GM23338 (cell line): ENCODE data around the gene TMEM116. TPM values are rescaled to one million over a fixed set of nuclear protein-coding genes. Genes with fewer than 3 reads are reported as not detected.

Experiments
- ATAC-seq: fragments of 200-7000 bp; cut with Tn5 transposase; 3 replicates; pipeline ENCODE4 v1.9.1; 2020
- DNase-seq: peaks from one replicate; pipeline ENCODE4 v3.0.0-alpha.2; 2015; ENCODE audit warnings: low spot score
- H2AFZ ChIP-seq: fragments of 200-600 bp; sonication (generic); 2 replicates; pipeline ENCODE4 v1.8.0; 2016; ENCODE audit warnings: antibody characterized with exemption, mild to moderate bottlenecking, moderate library complexity
- H3F3A ChIP-seq: fragments of 200-600 bp; sonication (generic); replicated peaks from 2 replicates; pipeline ENCODE4 v1.8.0; 2017; ENCODE audit warnings: antibody characterized with exemption, mixed run types, low read depth
- H3K27ac ChIP-seq: fragments of 200-600 bp; sonication (generic); 2 replicates; pipeline ENCODE4 v1.6.1; 2016; ENCODE audit warnings: low read depth
- H3K27me3 ChIP-seq: fragments of 200-600 bp; sonication (generic); 2 replicates; pipeline ENCODE4 v1.8.0; 2016; ENCODE audit warnings: mild to moderate bottlenecking, mixed run types, moderate library complexity; ENCODE audit not compliant: insufficient read depth
- H3K36me3 ChIP-seq: fragments of 200-600 bp; sonication (generic); 2 replicates; pipeline ENCODE4 v1.8.0; 2016; ENCODE audit warnings: mild to moderate bottlenecking; ENCODE audit not compliant: insufficient read depth
- H3K4me1 ChIP-seq: fragments of 200-600 bp; sonication (generic); 2 replicates; pipeline ENCODE4 v1.8.0; 2016; ENCODE audit warnings: mild to moderate bottlenecking, moderate library complexity; ENCODE audit not compliant: insufficient read depth
- H3K4me2 ChIP-seq: fragments of 200-600 bp; sonication (generic); 2 replicates; pipeline ENCODE4 v1.7.1; 2017; ENCODE audit warnings: mixed run types
- H3K4me3 ChIP-seq: fragments of 200-600 bp; sonication (generic); 2 replicates; pipeline ENCODE4 v1.6.1; 2016; ENCODE audit warnings: mixed run types
- H3K79me2 ChIP-seq: fragments of 200-600 bp; sonication (generic); replicated peaks from 2 replicates; pipeline ENCODE4 v1.8.0; 2017; ENCODE audit warnings: mild to moderate bottlenecking; ENCODE audit not compliant: insufficient read depth
- H3K9me2 ChIP-seq: fragments of 200-600 bp; sonication (generic); 2 replicates; pipeline ENCODE4 v1.8.0; 2017; ENCODE audit not compliant: insufficient read depth
- H4K20me1 ChIP-seq: fragments of 200-600 bp; sonication (generic); replicated peaks from 2 replicates; pipeline ENCODE4 v1.8.0; 2017; ENCODE audit warnings: mild to moderate bottlenecking; ENCODE audit not compliant: insufficient read depth
- H3K27ac Mint-ChIP-seq: 2 replicates; pipeline ENCODE4 v1.8.0; 2020; ENCODE audit warnings: inconsistent platforms, mild to moderate bottlenecking, moderate library complexity, mixed read lengths
- H3K27me3 Mint-ChIP-seq: 3 replicates; pipeline ENCODE4 v1.8.0; 2022; ENCODE audit warnings: low read depth, mild to moderate bottlenecking, moderate library complexity, mixed read lengths, inconsistent platforms; ENCODE audit not compliant: insufficient read depth, poor library complexity
- H3K36me3 Mint-ChIP-seq: 3 replicates; pipeline ENCODE4 v1.8.0; 2021; ENCODE audit warnings: low read depth, mild to moderate bottlenecking, inconsistent platforms, moderate library complexity, mixed read lengths
- H3K4me1 Mint-ChIP-seq: 3 replicates; pipeline ENCODE4 v1.8.0; 2020; ENCODE audit warnings: mild to moderate bottlenecking, inconsistent platforms, mixed read lengths
- H3K4me3 Mint-ChIP-seq: 3 replicates; pipeline ENCODE4 v1.8.0; 2021; ENCODE audit warnings: moderate library complexity, mild to moderate bottlenecking, inconsistent platforms, mixed read lengths
- H3K9me3 Mint-ChIP-seq: 3 replicates; pipeline ENCODE4 v1.8.0; 2020; ENCODE audit warnings: moderate library complexity, mild to moderate bottlenecking, inconsistent platforms, mixed read lengths
- POLR2AphosphoS5 ChIP-seq: IDR thresholded peaks from 2 replicates; pipeline ENCODE4 v1.6.1; 2016; ENCODE audit warnings: antibody characterized with exemption, low read depth
- STAT1 ChIP-seq: IDR thresholded peaks from one replicate; pipeline ENCODE4 v1.6.1; 2016; ENCODE audit warnings: antibody characterized with exemption; ENCODE audit not compliant: unreplicated experiment
- ZNF114 ChIP-seq: fragments of 250-450 bp; sonication (Bioruptor Pico); IDR thresholded peaks from 2 replicates; pipeline ENCODE4 v1.5.0; 2020; ENCODE audit warnings: mild to moderate bottlenecking, moderate library complexity
- ZNF462 ChIP-seq: fragments of 250-450 bp; sonication (Bioruptor Pico); IDR thresholded peaks from 2 replicates; pipeline ENCODE4 v1.5.0; 2020; ENCODE audit warnings: mild to moderate bottlenecking, moderate library complexity
- polyA plus RNA-seq: library from polyadenylated mRNA; unstranded; fragments of >200 nt; fragmentation: Nextera tagmentation; extraction: Ambion mirVana; gene quantifications from 2 replicates; pipeline ENCODE4 v1.2.1, GENCODE V29; 2016
- total RNA-seq: library from RNA; depleted of rRNA; stranded (reverse); fragments of >200 nt; shearing (Covaris generic); gene quantifications from 2 replicates; pipeline ENCODE4 v1.2.3, GENCODE V29; 2014
- TF ChIP-seq, protein P1 (sequence below): IDR thresholded peaks from one replicate; pipeline ENCODE4 v1.6.1; 2018; ENCODE audit warnings: antibody characterized with exemption; ENCODE audit not compliant: unreplicated experiment
- TF ChIP-seq, protein P2 (sequence below): IDR thresholded peaks from 2 replicates; pipeline ENCODE4 v1.6.1; 2016; ENCODE audit warnings: antibody characterized with exemption

The TMEM116 gene
- total and polyA plus RNA-seq, 2 experiments from 2014 or later: 8.0 to 10.4 TPM

DNA sequence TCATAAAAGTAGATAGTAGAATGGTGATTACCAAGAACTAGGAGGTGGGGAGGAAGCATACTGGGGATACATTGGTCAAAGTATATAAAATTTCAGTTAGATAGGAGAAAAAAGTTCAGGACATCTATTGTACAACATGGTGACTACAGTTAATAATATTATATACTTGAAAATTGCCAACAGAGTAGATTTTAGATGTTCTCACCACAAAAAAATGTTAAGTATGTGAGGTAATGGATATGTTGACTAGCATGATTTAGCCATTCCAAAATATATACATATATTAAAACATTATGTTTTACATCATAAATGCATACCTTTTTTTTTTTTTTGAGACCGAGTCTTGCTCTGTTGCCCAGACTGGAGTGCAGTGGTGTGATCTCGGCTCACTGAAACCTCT lies 31.0 kb downstream of the TMEM116 start:
- H3F3A ChIP-seq: no peaks in the 10 kb centered on the region
- no peaks in the 10 kb centered on the region for H3K27me3 ChIP-seq
- no peaks in the 10 kb centered on the region for H3K79me2 ChIP-seq
- no peaks in the 10 kb centered on the region for H3K9me3 Mint-ChIP-seq
- H4K20me1 ChIP-seq: no peaks in the 10 kb centered on the region
- ATAC-seq (no peak), DNase-seq (no peak)
- H3K36me3 Mint-ChIP-seq: no peaks in the 10 kb centered on the region
- no peaks in the 10 kb centered on the region for H3K4me1 Mint-ChIP-seq
- no peaks in the 10 kb centered on the region for H3K4me1 ChIP-seq
- no peak for TF ChIP-seq STAT1
- TF ChIP-seq, protein P1, sequence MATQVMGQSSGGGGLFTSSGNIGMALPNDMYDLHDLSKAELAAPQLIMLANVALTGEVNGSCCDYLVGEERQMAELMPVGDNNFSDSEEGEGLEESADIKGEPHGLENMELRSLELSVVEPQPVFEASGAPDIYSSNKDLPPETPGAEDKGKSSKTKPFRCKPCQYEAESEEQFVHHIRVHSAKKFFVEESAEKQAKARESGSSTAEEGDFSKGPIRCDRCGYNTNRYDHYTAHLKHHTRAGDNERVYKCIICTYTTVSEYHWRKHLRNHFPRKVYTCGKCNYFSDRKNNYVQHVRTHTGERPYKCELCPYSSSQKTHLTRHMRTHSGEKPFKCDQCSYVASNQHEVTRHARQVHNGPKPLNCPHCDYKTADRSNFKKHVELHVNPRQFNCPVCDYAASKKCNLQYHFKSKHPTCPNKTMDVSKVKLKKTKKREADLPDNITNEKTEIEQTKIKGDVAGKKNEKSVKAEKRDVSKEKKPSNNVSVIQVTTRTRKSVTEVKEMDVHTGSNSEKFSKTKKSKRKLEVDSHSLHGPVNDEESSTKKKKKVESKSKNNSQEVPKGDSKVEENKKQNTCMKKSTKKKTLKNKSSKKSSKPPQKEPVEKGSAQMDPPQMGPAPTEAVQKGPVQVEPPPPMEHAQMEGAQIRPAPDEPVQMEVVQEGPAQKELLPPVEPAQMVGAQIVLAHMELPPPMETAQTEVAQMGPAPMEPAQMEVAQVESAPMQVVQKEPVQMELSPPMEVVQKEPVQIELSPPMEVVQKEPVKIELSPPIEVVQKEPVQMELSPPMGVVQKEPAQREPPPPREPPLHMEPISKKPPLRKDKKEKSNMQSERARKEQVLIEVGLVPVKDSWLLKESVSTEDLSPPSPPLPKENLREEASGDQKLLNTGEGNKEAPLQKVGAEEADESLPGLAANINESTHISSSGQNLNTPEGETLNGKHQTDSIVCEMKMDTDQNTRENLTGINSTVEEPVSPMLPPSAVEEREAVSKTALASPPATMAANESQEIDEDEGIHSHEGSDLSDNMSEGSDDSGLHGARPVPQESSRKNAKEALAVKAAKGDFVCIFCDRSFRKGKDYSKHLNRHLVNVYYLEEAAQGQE: no peak
- TF ChIP-seq POLR2AphosphoS5: no peak
- TF ChIP-seq, protein P2, sequence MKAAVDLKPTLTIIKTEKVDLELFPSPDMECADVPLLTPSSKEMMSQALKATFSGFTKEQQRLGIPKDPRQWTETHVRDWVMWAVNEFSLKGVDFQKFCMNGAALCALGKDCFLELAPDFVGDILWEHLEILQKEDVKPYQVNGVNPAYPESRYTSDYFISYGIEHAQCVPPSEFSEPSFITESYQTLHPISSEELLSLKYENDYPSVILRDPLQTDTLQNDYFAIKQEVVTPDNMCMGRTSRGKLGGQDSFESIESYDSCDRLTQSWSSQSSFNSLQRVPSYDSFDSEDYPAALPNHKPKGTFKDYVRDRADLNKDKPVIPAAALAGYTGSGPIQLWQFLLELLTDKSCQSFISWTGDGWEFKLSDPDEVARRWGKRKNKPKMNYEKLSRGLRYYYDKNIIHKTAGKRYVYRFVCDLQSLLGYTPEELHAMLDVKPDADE: no peak
- TF ChIP-seq ZNF114: no peak
- no peak overlapping the region for H3K27ac ChIP-seq
- no peaks in the 10 kb centered on the region for H3K9me2 ChIP-seq
- H3K4me3 ChIP-seq: no peak overlapping the region
- no peak overlapping the region for H3K4me2 ChIP-seq
- H3K36me3 ChIP-seq: no peaks in the 10 kb centered on the region
- H2AFZ ChIP-seq: no peak overlapping the region
- no peak overlapping the region for H3K4me3 Mint-ChIP-seq
- H3K27ac Mint-ChIP-seq: no peak overlapping the region
- H3K27me3 Mint-ChIP-seq: no peaks in the 10 kb centered on the region

GRCh38 chr12:111980598-111980997 lies 32.4 kb downstream of the TMEM116 start:
- no peaks in the 10 kb centered on the region for H3K27me3 Mint-ChIP-seq
- no peak for DNase-seq
- no peaks in the 10 kb centered on the region for H3K4me1 ChIP-seq
- H3K36me3 Mint-ChIP-seq: no peaks in the 10 kb centered on the region
- H3K4me2 ChIP-seq: no peak overlapping the region
- no peak overlapping the region for H2AFZ ChIP-seq
- no peak overlapping the region for H3K4me3 ChIP-seq
- H3K9me3 Mint-ChIP-seq: no peaks in the 10 kb centered on the region
- H3F3A ChIP-seq: no peaks in the 10 kb centered on the region
- H3K4me1 Mint-ChIP-seq: no peaks in the 10 kb centered on the region
- H3K9me2 ChIP-seq: no peaks in the 10 kb centered on the region
- no peaks in the 10 kb centered on the region for H3K79me2 ChIP-seq
- H3K27me3 ChIP-seq: no peaks in the 10 kb centered on the region
- no peak for ATAC-seq
- no peaks in the 10 kb centered on the region for H3K36me3 ChIP-seq
- H3K27ac ChIP-seq: no peak overlapping the region
- H4K20me1 ChIP-seq: no peaks in the 10 kb centered on the region
- no peak overlapping the region for H3K27ac Mint-ChIP-seq
- H3K4me3 Mint-ChIP-seq: no peak overlapping the region
- TF ChIP-seq ZNF462 (no peak), POLR2AphosphoS5 (no peak)
- TF ChIP-seq, protein P1: no peak
